Vagina (tissue), 2 donors: ENCODE results near the gene ACSF3.

Experiments used
- POLR2A ChIP-seq, 2 donors: fragments of 450-650 bp; IDR thresholded peaks; one replicate each; pipeline ENCODE4 v1.6.1; 2017; ENCODE audit warnings: antibody characterized with exemption in 2 of 2, mild to moderate bottlenecking in 2 of 2, moderate library complexity in 2 of 2
- POLR2AphosphoS5 ChIP-seq, 2 donors: sonication (generic); formaldehyde crosslinking; IDR thresholded peaks; one replicate each; pipeline ENCODE4 v1.9.0; 2017; ENCODE audit warnings: antibody characterized with exemption in 2 of 2, mild to moderate bottlenecking in 2 of 2, low read depth in 1 of 2; ENCODE audit not compliant: insufficient read depth in 1 of 2
- TF ChIP-seq, protein P1 (sequence below), 3 experiments: fragments of 450-650 bp in 2 of 3; fragments of 200-600 bp in 1 of 3; sonication (generic) in 1 of 3; IDR thresholded peaks; one replicate each; pipeline ENCODE4 v1.5.1; 2017 to 2019; ENCODE audit warnings: antibody characterized with exemption in 3 of 3, mild to moderate bottlenecking in 2 of 3, moderate library complexity in 2 of 3

DNA sequence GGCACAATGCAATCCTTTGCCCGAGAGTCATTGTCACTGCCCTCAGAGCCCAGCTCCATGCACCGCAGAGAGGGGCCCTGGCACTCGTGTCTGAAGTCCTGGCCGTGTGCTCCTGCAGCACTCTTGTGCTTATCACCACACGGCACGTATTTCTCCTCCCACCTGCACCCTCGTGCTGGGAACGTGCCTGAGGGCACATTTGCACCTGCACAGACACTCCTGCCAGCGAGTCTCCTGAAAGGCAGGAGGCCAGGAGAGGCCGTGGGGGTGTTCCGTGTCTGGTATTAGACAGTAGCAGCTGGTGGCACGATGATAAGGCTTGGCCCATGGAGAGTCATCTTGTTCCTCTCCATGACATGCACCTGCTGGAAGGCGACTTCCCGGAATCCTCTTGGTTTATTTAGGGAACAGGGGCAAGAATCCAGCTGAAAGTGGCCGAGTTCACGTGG, 3.4 kb upstream of the ACSF3 start:
- TF ChIP-seq, protein P1, sequence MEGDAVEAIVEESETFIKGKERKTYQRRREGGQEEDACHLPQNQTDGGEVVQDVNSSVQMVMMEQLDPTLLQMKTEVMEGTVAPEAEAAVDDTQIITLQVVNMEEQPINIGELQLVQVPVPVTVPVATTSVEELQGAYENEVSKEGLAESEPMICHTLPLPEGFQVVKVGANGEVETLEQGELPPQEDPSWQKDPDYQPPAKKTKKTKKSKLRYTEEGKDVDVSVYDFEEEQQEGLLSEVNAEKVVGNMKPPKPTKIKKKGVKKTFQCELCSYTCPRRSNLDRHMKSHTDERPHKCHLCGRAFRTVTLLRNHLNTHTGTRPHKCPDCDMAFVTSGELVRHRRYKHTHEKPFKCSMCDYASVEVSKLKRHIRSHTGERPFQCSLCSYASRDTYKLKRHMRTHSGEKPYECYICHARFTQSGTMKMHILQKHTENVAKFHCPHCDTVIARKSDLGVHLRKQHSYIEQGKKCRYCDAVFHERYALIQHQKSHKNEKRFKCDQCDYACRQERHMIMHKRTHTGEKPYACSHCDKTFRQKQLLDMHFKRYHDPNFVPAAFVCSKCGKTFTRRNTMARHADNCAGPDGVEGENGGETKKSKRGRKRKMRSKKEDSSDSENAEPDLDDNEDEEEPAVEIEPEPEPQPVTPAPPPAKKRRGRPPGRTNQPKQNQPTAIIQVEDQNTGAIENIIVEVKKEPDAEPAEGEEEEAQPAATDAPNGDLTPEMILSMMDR (IDR thresholded peaks at IDR 0.05) = no peak
- TF ChIP-seq POLR2AphosphoS5 (IDR thresholded peaks at IDR 0.05; ENCODE audit: insufficient read depth in 1 of 2, low read depth in 1 of 2) (no peak), POLR2A (IDR thresholded peaks at IDR 0.05) (no peak)
